ENCODE measurements around the gene NCKIPSD.
"Not testable (repeated sequence)": the region's sequence is repeated elsewhere in the genome, so short reads cannot be mapped to it uniquely, and the experiment has no call there.

Gene NCKIPSD

DNA sequence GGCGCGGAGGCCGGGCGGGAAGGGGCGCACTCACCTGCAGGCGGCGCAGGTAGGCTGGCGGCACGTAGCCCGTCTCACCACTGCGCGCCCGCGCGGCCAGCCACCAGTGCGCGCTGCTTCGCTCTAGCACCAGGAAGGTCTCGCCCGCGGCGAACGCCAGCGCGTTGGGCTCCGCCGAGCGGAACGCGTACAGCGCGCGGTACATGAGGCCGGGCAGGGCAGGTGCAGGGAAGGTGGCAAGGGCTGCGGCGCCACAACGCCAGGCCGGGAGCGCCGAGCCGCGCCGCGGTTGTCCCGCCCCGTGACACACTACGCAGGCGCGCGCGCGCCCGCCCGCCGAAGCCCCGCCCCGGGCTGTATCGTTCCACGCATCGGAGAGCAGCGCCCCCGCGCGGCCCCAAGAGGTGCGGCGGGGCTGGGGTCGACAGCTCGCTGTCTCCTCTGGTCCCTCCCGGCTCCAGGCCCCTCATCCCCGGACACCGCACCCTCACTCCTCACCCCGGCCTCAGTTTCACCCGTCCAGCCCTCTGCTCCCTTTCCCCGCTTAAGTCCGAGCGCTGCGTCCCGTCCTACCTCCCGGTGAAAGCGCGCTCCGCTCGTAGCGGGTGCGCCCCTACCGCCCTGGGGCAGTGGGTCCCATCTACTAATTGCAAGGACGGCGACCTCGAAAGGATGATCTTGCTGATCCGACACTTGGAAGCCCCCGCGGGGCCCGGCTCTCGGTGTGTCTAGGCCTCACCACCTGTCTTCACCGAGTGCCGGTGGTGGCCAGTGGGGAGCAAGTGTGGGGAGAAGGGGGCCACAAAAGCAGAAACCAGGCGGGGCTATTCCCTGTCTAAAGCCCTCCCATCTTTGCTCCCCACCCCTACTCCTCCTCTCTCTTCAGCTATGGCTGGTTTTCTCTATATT, at the start of gene NCKIPSD:
NCKIPSD (minus strand) TSS at position 313 of the 909 bp plus-strand sequence; CDS start at position 205, 108 bp downstream.
- TF ChIP-seq, protein P1, sequence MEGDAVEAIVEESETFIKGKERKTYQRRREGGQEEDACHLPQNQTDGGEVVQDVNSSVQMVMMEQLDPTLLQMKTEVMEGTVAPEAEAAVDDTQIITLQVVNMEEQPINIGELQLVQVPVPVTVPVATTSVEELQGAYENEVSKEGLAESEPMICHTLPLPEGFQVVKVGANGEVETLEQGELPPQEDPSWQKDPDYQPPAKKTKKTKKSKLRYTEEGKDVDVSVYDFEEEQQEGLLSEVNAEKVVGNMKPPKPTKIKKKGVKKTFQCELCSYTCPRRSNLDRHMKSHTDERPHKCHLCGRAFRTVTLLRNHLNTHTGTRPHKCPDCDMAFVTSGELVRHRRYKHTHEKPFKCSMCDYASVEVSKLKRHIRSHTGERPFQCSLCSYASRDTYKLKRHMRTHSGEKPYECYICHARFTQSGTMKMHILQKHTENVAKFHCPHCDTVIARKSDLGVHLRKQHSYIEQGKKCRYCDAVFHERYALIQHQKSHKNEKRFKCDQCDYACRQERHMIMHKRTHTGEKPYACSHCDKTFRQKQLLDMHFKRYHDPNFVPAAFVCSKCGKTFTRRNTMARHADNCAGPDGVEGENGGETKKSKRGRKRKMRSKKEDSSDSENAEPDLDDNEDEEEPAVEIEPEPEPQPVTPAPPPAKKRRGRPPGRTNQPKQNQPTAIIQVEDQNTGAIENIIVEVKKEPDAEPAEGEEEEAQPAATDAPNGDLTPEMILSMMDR (IDR thresholded peaks at IDR 0.05; ENCODE audit: low read depth, low read length): peak; percentile 78
- DNase-seq (ENCODE audit: low read depth, low spot score): peak; percentile 82
- in situ Hi-C loops (cut with HindIII; ENCODE audit: low sequenced_read_pairs): no loop called here
- H3K4me3 ChIP-seq (ENCODE audit: low read depth, low read length): peak within 1 kb of the TSS; percentile 77

- H3K4me3 ChIP-seq (ENCODE audit: low read depth, low read length); in situ Hi-C loops (cut with HindIII; ENCODE audit: low sequenced_read_pairs): not testable (repeated sequence)
Measured at GRCh38 chr3:48735075-48735767, 49.5 kb upstream of the NCKIPSD start.

GRCh38 chr3:48734541-48734940, 48.8 kb upstream of the NCKIPSD start:
- H3K4me3 ChIP-seq (ENCODE audit: low read depth, low read length); in situ Hi-C loops (cut with HindIII; ENCODE audit: low sequenced_read_pairs); DNase-seq (ENCODE audit: low read depth, low spot score): not testable (repeated sequence)

More at GRCh38 chr3:48735075-48735767, 49.5 kb upstream of the NCKIPSD start:
- not testable (repeated sequence) for DNase-seq (ENCODE audit: low read depth, low spot score)

DNA sequence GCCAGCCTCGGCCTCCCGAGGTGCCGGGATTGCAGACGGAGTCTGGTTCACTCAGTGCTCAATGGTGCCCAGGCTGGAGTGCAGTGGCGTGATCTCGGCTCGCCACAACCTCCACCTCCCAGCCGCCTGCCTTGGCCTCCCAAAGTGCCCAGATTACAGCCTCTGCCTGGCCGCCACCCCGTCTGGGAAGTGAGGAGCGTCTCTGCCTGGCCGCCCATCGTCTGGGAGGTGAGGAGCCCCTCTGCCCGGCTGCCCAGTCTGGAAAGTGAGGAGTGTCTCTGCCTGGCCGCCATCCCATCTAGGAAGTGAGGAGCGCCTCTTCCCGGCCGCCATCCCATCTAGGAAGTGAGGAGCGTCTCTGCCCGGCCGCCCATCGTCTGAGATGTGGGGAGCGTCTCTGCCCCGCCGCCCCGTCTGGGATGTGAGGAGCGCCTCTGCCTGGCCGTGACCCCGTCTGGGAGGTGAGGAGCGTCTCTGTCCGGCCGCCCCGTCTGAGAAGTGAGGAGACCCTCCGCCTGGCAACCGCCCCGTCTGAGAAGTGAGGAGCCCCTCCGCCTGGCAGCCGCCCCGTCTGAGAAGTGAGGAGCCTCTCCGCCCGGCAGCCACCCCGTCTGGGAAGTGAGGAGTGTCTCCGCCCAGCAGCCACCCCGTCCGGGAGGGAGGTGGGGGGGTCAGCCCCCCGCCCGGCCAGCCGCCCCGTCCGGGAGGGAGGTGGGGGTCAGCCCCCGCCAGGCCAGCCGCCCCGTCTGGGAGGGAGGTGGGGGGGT, 48.2 kb upstream of the NCKIPSD start:
- in situ Hi-C loops (cut with HindIII; ENCODE audit: low sequenced_read_pairs); H3K4me3 ChIP-seq (ENCODE audit: low read depth, low read length); DNase-seq (ENCODE audit: low read depth, low spot score): not testable (repeated sequence)

- in situ Hi-C loops (cut with HindIII; ENCODE audit: low sequenced_read_pairs): no loop called here
- no peak for DNase-seq (ENCODE audit: low read depth, low spot score)
- TF ChIP-seq, protein P1 (IDR thresholded peaks at IDR 0.05; ENCODE audit: low read depth, low read length): no peak
- H3K4me3 ChIP-seq (ENCODE audit: low read depth, low read length): no peak overlapping the region
Measured at GRCh38 chr3:48727511-48727910, 41.8 kb upstream of the NCKIPSD start.

- H3K4me3 ChIP-seq (ENCODE audit: low read depth, low read length); DNase-seq (ENCODE audit: low read depth, low spot score); in situ Hi-C loops (cut with HindIII; ENCODE audit: low sequenced_read_pairs): not testable (repeated sequence)
Measured at GRCh38 chr3:48725185-48725855, 39.6 kb upstream of the NCKIPSD start.

- H3K4me3 ChIP-seq (ENCODE audit: low read depth, low read length): no peak overlapping the region
- no peak for DNase-seq (ENCODE audit: low read depth, low spot score)
- in situ Hi-C loops (cut with HindIII; ENCODE audit: low sequenced_read_pairs): no loop called here
- TF ChIP-seq, protein P1 (IDR thresholded peaks at IDR 0.05; ENCODE audit: low read depth, low read length): no peak
Measured at GRCh38 chr3:48723725-48724124, 38.0 kb upstream of the NCKIPSD start.

DNA sequence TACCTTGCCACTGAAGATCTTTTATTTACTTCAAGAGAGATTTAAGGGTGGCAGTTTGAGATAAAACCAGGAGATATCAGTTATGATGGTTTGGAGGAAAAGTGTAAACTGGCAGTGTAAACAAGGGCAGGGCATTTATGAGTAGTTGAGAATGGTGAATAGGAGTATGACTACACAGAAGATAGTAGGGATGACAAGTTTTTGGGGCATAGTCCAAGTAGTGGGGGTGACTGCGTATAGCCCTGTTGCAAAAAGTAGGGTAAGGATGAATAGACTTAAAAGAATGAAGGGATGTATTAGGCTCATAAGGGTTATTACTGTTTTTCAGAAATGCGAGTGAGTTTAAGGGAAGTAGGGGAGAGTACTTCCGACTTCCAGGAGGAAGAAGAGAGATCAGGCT, 37.6 kb upstream of the NCKIPSD start:
- H3K4me3 ChIP-seq (ENCODE audit: low read depth, low read length); in situ Hi-C loops (cut with HindIII; ENCODE audit: low sequenced_read_pairs); DNase-seq (ENCODE audit: low read depth, low spot score): not testable (repeated sequence)
